ENCODE data around the gene FGF12. TPM values are rescaled to one million over a fixed set of nuclear protein-coding genes. Genes with fewer than 3 reads are reported as not detected.

The FGF12 gene
- polyA plus RNA-seq, 3 donors = not detected

GRCh38 chr3:192700885-192701284 lies 26.5 kb downstream of the FGF12 start:
- no peaks in the 10 kb centered on the region for H3K27me3 ChIP-seq (ENCODE audit: control insufficient read depth in 2 of 2, insufficient read depth in 2 of 2, low read length in 2 of 2)
- peaks cover 0 to 4% (median 0%) of the 10 kb centered on the region in 7 donors for H3K9me3 Mint-ChIP-seq
- H4K20me1 ChIP-seq (ENCODE audit: insufficient read depth, low read length) = no peaks in the 10 kb centered on the region
- no peaks in the 10 kb centered on the region for H3K79me2 ChIP-seq (ENCODE audit: insufficient read depth, low read length)
- H2AFZ ChIP-seq (ENCODE audit: insufficient read depth, low read depth, low read length, poor library complexity, severe bottlenecking) = no peak overlapping the region
- peaks cover 0 to 2% (median 0%) of the 10 kb centered on the region in 3 donors for H3K27me3 Mint-ChIP-seq (ENCODE audit: low read depth in 3 of 3)
- H3K4me3 Mint-ChIP-seq = no peak overlapping the region
- no peaks in the 10 kb centered on the region for H3K36me3 Mint-ChIP-seq
- no peaks in the 10 kb centered on the region for H3K4me1 ChIP-seq (ENCODE audit: control insufficient read depth in 1 of 2, insufficient read depth in 2 of 2, low read length in 2 of 2)
- H3K4me1 Mint-ChIP-seq = no peaks in the 10 kb centered on the region
- H3K4me3 ChIP-seq (replicated peaks in 1 of 3; ENCODE audit: low read depth in 2 of 3, low read length in 3 of 3) = no peak overlapping the region
- H3K4me2 ChIP-seq (replicated peaks; ENCODE audit: extremely low read depth, low read length, poor library complexity, severe bottlenecking) = no peak overlapping the region
- TF ChIP-seq CTCF (IDR thresholded peaks at IDR 0.05) = no peak
- H3K27ac Mint-ChIP-seq = no peak overlapping the region
- H3K36me3 ChIP-seq (replicated peaks in 1 of 2; ENCODE audit: control insufficient read depth in 1 of 2, insufficient read depth in 2 of 2, low read length in 2 of 2) = no peaks in the 10 kb centered on the region
- H3K9ac ChIP-seq (ENCODE audit: insufficient read depth, low read length, poor library complexity, severe bottlenecking) = no peak overlapping the region
- intact Hi-C loops (cut with micrococcal nuclease) = no loop called here
- H3K9me3 ChIP-seq (replicated peaks in 1 of 2; ENCODE audit: control insufficient read depth in 1 of 2, insufficient read depth in 1 of 2, low read length in 2 of 2) = no peaks in the 10 kb centered on the region
- no peak for DNase-seq
- H3K27ac ChIP-seq (ENCODE audit: low read depth in 1 of 2, low read length in 2 of 2) = no peak overlapping the region

GRCh38 chr3:192696943-192697587 lies 30.3 kb downstream of the FGF12 start:
- no peak for DNase-seq
- no CpG with 5 or more reads among the region's 2 CpGs for WGBS (ENCODE audit: insufficient coverage)
- no peak overlapping the region for H3K27ac Mint-ChIP-seq
- no peak overlapping the region for H3K4me3 Mint-ChIP-seq
- Histone ChIP-seq H3K27ac (ENCODE audit: low read depth in 1 of 2, low read length in 2 of 2) (no peak overlapping the region), H3K79me2 (ENCODE audit: insufficient read depth, low read length) (no peaks in the 10 kb centered on the region), H3K4me1 (ENCODE audit: control insufficient read depth in 1 of 2, insufficient read depth in 2 of 2, low read length in 2 of 2) (no peaks in the 10 kb centered on the region), H3K9me3 (replicated peaks in 1 of 2; ENCODE audit: control insufficient read depth in 1 of 2, insufficient read depth in 1 of 2, low read length in 2 of 2) (no peaks in the 10 kb centered on the region), H2AFZ (ENCODE audit: insufficient read depth, low read depth, low read length, poor library complexity, severe bottlenecking) (no peak overlapping the region), H4K20me1 (ENCODE audit: insufficient read depth, low read length) (no peaks in the 10 kb centered on the region), H3K27me3 (ENCODE audit: control insufficient read depth in 2 of 2, insufficient read depth in 2 of 2, low read length in 2 of 2) (no peaks in the 10 kb centered on the region), H3K4me3 (replicated peaks in 1 of 3; ENCODE audit: low read depth in 2 of 3, low read length in 3 of 3) (no peak overlapping the region), H3K4me2 (replicated peaks; ENCODE audit: extremely low read depth, low read length, poor library complexity, severe bottlenecking) (no peak overlapping the region), H3K36me3 (replicated peaks in 1 of 2; ENCODE audit: control insufficient read depth in 1 of 2, insufficient read depth in 2 of 2, low read length in 2 of 2) (no peaks in the 10 kb centered on the region), H3K9ac (ENCODE audit: insufficient read depth, low read length, poor library complexity, severe bottlenecking) (no peak overlapping the region)
- no peak for TF ChIP-seq CTCF (IDR thresholded peaks at IDR 0.05)
- H3K27me3 Mint-ChIP-seq (ENCODE audit: low read depth in 3 of 3) = peaks cover 0 to 2% (median 2%) of the 10 kb centered on the region in 3 donors
- peaks cover 0 to 3% (median 0%) of the 10 kb centered on the region in 7 donors for H3K9me3 Mint-ChIP-seq
- no peaks in the 10 kb centered on the region for H3K4me1 Mint-ChIP-seq
- intact Hi-C loops (cut with micrococcal nuclease) = no loop called here
- H3K36me3 Mint-ChIP-seq = no peaks in the 10 kb centered on the region

Data from CD14-positive monocyte (primary cell).